ENCODE data around the gene KCNQ1OT1. TPM values are rescaled to one million over a fixed set of nuclear protein-coding genes. Genes with fewer than 3 reads are reported as not detected.

Gene KCNQ1OT1
- total RNA-seq, 1 experiment from 2014 or later: 1.3 TPM

DNA sequence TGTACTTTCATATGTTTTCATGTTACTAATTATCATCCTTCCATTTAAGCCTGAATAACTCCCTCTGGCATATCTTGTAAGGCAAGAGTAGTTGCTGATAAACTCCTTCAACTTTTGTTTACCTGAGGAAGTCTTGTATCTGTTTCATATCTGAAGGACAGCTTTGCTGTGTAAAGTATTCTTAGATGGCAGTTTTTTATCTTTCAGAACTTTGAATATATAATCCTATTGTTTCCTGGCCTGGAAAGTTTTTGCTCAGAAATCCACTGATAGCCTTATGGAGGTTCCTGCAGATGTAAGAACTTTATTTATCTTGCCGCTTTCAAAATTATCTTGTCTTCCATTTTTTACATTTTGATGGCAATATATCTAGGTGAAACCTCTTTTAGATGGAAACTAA lies 69.1 kb downstream of the KCNQ1OT1 start:
- BruUV-seq (replicated peaks): no TSS peak
- intact Hi-C loops (cut with micrococcal nuclease; ENCODE audit: unreplicated experiment): no loop called here
- H3K4me3 Mint-ChIP-seq (ENCODE audit: low read depth, unreplicated experiment): no peak overlapping the region
- H3K36me3 Mint-ChIP-seq (ENCODE audit: insufficient read depth, unreplicated experiment): no peaks in the 10 kb centered on the region
- no peaks in the 10 kb centered on the region for H3K4me1 Mint-ChIP-seq (ENCODE audit: low read depth, unreplicated experiment)
- TF ChIP-seq, protein P1, sequence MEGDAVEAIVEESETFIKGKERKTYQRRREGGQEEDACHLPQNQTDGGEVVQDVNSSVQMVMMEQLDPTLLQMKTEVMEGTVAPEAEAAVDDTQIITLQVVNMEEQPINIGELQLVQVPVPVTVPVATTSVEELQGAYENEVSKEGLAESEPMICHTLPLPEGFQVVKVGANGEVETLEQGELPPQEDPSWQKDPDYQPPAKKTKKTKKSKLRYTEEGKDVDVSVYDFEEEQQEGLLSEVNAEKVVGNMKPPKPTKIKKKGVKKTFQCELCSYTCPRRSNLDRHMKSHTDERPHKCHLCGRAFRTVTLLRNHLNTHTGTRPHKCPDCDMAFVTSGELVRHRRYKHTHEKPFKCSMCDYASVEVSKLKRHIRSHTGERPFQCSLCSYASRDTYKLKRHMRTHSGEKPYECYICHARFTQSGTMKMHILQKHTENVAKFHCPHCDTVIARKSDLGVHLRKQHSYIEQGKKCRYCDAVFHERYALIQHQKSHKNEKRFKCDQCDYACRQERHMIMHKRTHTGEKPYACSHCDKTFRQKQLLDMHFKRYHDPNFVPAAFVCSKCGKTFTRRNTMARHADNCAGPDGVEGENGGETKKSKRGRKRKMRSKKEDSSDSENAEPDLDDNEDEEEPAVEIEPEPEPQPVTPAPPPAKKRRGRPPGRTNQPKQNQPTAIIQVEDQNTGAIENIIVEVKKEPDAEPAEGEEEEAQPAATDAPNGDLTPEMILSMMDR (IDR thresholded peaks at IDR 0.05; ENCODE audit: unreplicated experiment): no peak
- DNase-seq: no peak
- H3K9me3 Mint-ChIP-seq (ENCODE audit: low read depth, unreplicated experiment): peaks cover 10% of the 10 kb centered on the region
- H3K27me3 Mint-ChIP-seq (ENCODE audit: unreplicated experiment): peaks cover 11% of the 10 kb centered on the region
- H3K27ac Mint-ChIP-seq (ENCODE audit: unreplicated experiment): no peak overlapping the region
- CTCF ChIA-PET: no interaction called here

DNA sequence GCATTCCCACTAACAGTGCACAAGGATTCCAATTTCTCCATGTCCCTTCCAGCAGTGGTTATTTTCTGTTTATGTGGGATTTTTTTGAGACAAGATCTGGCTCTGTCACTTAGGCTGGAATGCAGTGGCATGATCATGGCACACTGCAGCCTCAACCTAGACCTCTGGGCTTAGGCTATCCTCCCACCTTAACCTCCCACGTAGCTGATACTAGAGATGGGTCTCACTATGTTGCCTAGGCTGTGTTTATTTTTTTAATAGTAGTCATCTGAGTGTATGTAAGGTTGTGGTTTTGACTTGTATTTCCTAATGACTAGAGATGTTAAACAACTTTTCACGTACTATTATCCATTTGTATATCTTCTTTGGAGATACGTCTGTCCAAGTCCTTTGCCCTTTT lies 74.6 kb downstream of the KCNQ1OT1 start:
- no TSS peak for BruUV-seq (replicated peaks)
- CTCF ChIA-PET: no interaction called here
- H3K27me3 Mint-ChIP-seq (ENCODE audit: unreplicated experiment): peaks cover 20% of the 10 kb centered on the region
- no peak overlapping the region for H3K4me3 Mint-ChIP-seq (ENCODE audit: low read depth, unreplicated experiment)
- TF ChIP-seq, protein P1 (IDR thresholded peaks at IDR 0.05; ENCODE audit: unreplicated experiment): no peak
- no peaks in the 10 kb centered on the region for H3K4me1 Mint-ChIP-seq (ENCODE audit: low read depth, unreplicated experiment)
- H3K36me3 Mint-ChIP-seq (ENCODE audit: insufficient read depth, unreplicated experiment): no peaks in the 10 kb centered on the region
- H3K27ac Mint-ChIP-seq (ENCODE audit: unreplicated experiment): no peak overlapping the region
- no peak for DNase-seq
- H3K9me3 Mint-ChIP-seq (ENCODE audit: low read depth, unreplicated experiment): no peaks in the 10 kb centered on the region
- intact Hi-C loops (cut with micrococcal nuclease; ENCODE audit: unreplicated experiment): no loop called here

- H3K9me3 Mint-ChIP-seq (ENCODE audit: low read depth, unreplicated experiment): no peaks in the 10 kb centered on the region
- no peaks in the 10 kb centered on the region for H3K36me3 Mint-ChIP-seq (ENCODE audit: insufficient read depth, unreplicated experiment)
- H3K27me3 Mint-ChIP-seq (ENCODE audit: unreplicated experiment): peaks cover 9% of the 10 kb centered on the region
- no TSS peak for BruUV-seq (replicated peaks)
- TF ChIP-seq, protein P1 (IDR thresholded peaks at IDR 0.05; ENCODE audit: unreplicated experiment): no peak
- no peaks in the 10 kb centered on the region for H3K4me1 Mint-ChIP-seq (ENCODE audit: low read depth, unreplicated experiment)
- intact Hi-C loops (cut with micrococcal nuclease; ENCODE audit: unreplicated experiment): no loop called here
- no peak overlapping the region for H3K27ac Mint-ChIP-seq (ENCODE audit: unreplicated experiment)
- CTCF ChIA-PET: no interaction called here
- no peak overlapping the region for H3K4me3 Mint-ChIP-seq (ENCODE audit: low read depth, unreplicated experiment)
- no peak for DNase-seq
Measured at GRCh38 chr11:2621894-2622293, 77.9 kb downstream of the KCNQ1OT1 start.

DNA sequence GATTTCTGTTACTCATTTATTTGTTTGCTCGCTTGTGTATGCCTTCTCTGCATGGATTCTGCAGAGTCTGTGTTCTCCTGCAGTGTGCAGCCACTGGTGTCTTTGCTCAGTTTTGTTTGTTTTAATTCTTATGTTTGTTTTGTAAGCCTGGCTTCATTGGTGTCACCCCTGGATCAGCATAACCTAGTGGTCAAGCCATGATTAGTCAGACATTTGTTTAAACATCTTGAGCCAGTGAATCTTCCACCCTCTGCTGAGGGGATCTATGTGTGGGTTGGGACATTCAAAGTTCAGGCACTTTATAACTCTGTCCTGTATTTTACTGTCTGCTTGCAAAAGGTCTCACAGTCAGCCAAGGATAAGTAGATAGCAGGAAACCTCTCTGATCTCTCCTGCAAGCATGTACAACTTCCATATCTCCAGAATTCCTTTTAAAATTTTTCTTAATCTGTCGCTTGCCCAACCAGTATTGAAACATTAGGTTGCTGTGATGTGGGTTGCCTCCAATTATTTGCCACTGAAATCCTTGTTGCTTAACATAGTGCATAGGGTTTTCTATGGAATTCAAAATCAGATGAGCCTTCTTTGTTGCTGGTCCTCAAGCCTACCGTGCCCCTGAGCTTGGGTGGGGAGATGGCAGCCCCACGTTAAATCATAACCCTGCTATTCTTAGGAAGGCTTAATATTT lies 86.8 kb downstream of the KCNQ1OT1 start:
- TF ChIP-seq, protein P1 (IDR thresholded peaks at IDR 0.05; ENCODE audit: unreplicated experiment): no peak
- Mint-ChIP-seq H3K36me3 (ENCODE audit: insufficient read depth, unreplicated experiment) (no peaks in the 10 kb centered on the region), H3K9me3 (ENCODE audit: low read depth, unreplicated experiment) (no peaks in the 10 kb centered on the region), H3K27ac (ENCODE audit: unreplicated experiment) (no peak overlapping the region), H3K4me3 (ENCODE audit: low read depth, unreplicated experiment) (no peak overlapping the region), H3K4me1 (ENCODE audit: low read depth, unreplicated experiment) (no peaks in the 10 kb centered on the region), H3K27me3 (ENCODE audit: unreplicated experiment) (peaks cover 36% of the 10 kb centered on the region)
- CTCF ChIA-PET: no interaction called here
- intact Hi-C loops (cut with micrococcal nuclease; ENCODE audit: unreplicated experiment): no loop called here
- BruUV-seq (replicated peaks): no TSS peak
- no peak for DNase-seq

Data from Calu3 (cell line).